ENCODE data around the gene ECPAS. TPM values are rescaled to one million over a fixed set of nuclear protein-coding genes. Genes with fewer than 3 reads are reported as not detected.
"Not testable (repeated sequence)": the region's sequence is repeated elsewhere in the genome, so short reads cannot be mapped to it uniquely, and the experiment has no call there.

ECPAS gene
- total and polyA plus RNA-seq, 2 donors from 2014 or later = 28.1 to 83.7 TPM

DNA sequence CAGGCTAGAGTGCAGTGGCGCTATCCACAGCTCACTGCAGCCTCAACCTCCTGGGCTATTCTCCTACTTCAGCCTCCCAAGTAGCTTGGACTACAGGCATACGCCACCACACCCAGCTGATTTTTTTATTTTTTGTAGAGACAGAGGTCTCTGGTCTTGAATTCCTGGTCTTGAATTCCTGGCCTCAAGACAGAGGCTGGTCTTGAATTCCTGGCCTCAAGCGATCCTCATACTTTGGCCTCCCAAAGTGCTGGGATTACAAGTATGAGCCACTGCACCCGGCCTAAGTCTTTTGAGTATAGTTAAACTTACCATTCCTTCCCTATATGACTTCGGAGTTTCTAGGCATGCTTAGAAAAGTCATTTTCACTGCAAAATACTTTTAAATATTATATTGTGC is 29.4 kb downstream of the ECPAS start:
- Histone ChIP-seq H3K27me3 (ENCODE audit: control insufficient read depth, insufficient read depth, low read length) (no peaks in the 10 kb centered on the region), H3K9ac (ENCODE audit: low read length in 3 of 3) (no peak overlapping the region), H3K36me3 (ENCODE audit: control insufficient read depth in 2 of 3, insufficient read depth in 3 of 3, low read length in 3 of 3) (no peaks in the 10 kb centered on the region), H3K9me3 (ENCODE audit: control insufficient read depth in 2 of 3, insufficient read depth in 1 of 3, low read length in 3 of 3) (no peaks in the 10 kb centered on the region), H3K4me1 (ENCODE audit: control insufficient read depth in 2 of 3, insufficient read depth in 2 of 3, low read depth in 1 of 3, low read length in 3 of 3) (peaks cover 0 to 27% (median 8%) of the 10 kb centered on the region in 3 donors), H3K4me3 (ENCODE audit: low read length in 3 of 3) (no peak overlapping the region), H3K27ac (ENCODE audit: low read depth in 2 of 2, low read length in 2 of 2) (no peak overlapping the region)
- TF ChIP-seq, protein P1, sequence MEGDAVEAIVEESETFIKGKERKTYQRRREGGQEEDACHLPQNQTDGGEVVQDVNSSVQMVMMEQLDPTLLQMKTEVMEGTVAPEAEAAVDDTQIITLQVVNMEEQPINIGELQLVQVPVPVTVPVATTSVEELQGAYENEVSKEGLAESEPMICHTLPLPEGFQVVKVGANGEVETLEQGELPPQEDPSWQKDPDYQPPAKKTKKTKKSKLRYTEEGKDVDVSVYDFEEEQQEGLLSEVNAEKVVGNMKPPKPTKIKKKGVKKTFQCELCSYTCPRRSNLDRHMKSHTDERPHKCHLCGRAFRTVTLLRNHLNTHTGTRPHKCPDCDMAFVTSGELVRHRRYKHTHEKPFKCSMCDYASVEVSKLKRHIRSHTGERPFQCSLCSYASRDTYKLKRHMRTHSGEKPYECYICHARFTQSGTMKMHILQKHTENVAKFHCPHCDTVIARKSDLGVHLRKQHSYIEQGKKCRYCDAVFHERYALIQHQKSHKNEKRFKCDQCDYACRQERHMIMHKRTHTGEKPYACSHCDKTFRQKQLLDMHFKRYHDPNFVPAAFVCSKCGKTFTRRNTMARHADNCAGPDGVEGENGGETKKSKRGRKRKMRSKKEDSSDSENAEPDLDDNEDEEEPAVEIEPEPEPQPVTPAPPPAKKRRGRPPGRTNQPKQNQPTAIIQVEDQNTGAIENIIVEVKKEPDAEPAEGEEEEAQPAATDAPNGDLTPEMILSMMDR (IDR thresholded peaks at IDR 0.05; ENCODE audit: borderline replicate concordance, extremely low read depth, insufficient read depth) = no peak
- no peak for FAIRE-seq
- no peak for DNase-seq
- intact Hi-C loops (cut with DNase I) = no loop called here

DNA sequence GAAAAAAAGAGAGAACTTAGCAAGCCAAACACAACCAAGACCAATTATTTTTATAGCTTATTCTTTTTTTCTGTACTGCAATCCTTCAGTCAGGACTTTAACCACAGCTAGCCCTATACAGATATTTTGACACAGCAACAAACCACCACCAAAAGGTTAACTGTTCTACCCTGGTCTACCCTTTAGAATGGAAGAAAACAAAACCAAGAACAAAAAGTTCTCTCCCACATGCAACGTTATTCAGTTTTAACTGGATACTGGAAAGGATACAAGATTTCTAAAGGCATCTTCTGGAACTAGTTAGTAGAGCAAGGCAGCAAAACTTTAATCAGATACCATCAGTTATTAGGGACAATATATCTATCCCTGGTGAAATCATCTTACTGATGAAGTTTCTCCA is 32.6 kb downstream of the ECPAS start:
- FAIRE-seq = no peak
- Histone ChIP-seq H3K4me1 (ENCODE audit: control insufficient read depth in 2 of 3, insufficient read depth in 2 of 3, low read depth in 1 of 3, low read length in 3 of 3) (peaks cover 0 to 10% (median 3%) of the 10 kb centered on the region in 3 donors), H3K36me3 (ENCODE audit: control insufficient read depth in 2 of 3, insufficient read depth in 3 of 3, low read length in 3 of 3) (no peaks in the 10 kb centered on the region), H3K27me3 (ENCODE audit: control insufficient read depth, insufficient read depth, low read length) (no peaks in the 10 kb centered on the region), H3K4me3 (ENCODE audit: low read length in 3 of 3) (no peak overlapping the region), H3K9ac (ENCODE audit: low read length in 3 of 3) (no peak overlapping the region), H3K9me3 (ENCODE audit: control insufficient read depth in 2 of 3, insufficient read depth in 1 of 3, low read length in 3 of 3) (no peaks in the 10 kb centered on the region), H3K27ac (ENCODE audit: low read depth in 2 of 2, low read length in 2 of 2) (no peak overlapping the region)
- intact Hi-C loops (cut with DNase I) = no loop called here
- DNase-seq = no peak
- TF ChIP-seq, protein P1 (IDR thresholded peaks at IDR 0.05; ENCODE audit: borderline replicate concordance, extremely low read depth, insufficient read depth) = no peak

DNA sequence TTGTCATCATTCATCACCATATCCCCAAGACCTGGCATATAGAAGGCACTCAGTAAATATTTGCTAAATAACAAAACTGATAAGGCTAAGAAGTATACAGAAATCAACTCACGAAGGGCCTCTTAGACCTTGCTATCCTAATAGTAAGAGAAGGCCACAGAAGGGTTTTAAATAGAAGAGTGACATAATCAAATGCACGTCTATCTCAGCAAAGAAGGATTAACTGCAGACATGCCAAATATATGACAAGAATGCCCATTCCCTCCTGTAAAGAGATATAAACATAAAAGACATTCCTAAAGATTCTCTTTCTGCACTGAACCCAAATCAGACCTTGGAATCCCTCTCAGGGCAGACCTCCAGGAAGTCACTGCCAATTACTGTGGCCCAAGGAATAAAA is 34.1 kb downstream of the ECPAS start:
- Histone ChIP-seq H3K36me3 (ENCODE audit: control insufficient read depth in 2 of 3, insufficient read depth in 3 of 3, low read length in 3 of 3) (no peaks in the 10 kb centered on the region), H3K9me3 (ENCODE audit: control insufficient read depth in 2 of 3, insufficient read depth in 1 of 3, low read length in 3 of 3) (no peaks in the 10 kb centered on the region), H3K4me1 (ENCODE audit: control insufficient read depth in 2 of 3, insufficient read depth in 2 of 3, low read depth in 1 of 3, low read length in 3 of 3) (peaks cover 0 to 6% (median 0%) of the 10 kb centered on the region in 3 donors), H3K27ac (ENCODE audit: low read depth in 2 of 2, low read length in 2 of 2) (no peak overlapping the region), H3K27me3 (ENCODE audit: control insufficient read depth, insufficient read depth, low read length) (no peaks in the 10 kb centered on the region), H3K4me3 (ENCODE audit: low read length in 3 of 3) (no peak overlapping the region), H3K9ac (ENCODE audit: low read length in 3 of 3) (no peak overlapping the region)
- DNase-seq = no peak
- intact Hi-C loops (cut with DNase I) = no loop called here
- FAIRE-seq = no peak
- TF ChIP-seq, protein P1 (IDR thresholded peaks at IDR 0.05; ENCODE audit: borderline replicate concordance, extremely low read depth, insufficient read depth) = no peak

DNA sequence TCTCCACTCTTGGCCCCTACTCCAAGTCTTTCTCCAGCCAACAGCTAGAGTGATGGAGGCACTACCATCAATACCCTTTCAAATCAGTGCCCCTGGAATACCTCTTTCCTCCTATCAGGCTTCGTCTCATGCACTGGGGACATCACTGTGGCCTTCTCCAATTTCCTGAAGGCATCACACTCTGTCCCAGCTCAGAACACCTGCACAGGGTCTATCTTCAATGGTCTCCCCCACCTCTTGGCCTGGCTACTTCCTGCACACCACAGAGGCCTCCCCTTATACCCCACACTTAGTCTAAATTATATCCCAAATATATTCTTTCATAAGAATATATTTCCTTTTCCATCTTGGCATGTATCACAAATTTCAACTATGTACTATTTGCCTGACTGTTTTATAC is 34.5 kb downstream of the ECPAS start:
- Histone ChIP-seq H3K27me3 (ENCODE audit: control insufficient read depth, insufficient read depth, low read length) (no peaks in the 10 kb centered on the region), H3K4me3 (ENCODE audit: low read length in 3 of 3) (no peak overlapping the region), H3K9ac (ENCODE audit: low read length in 3 of 3) (no peak overlapping the region), H3K9me3 (ENCODE audit: control insufficient read depth in 2 of 3, insufficient read depth in 1 of 3, low read length in 3 of 3) (no peaks in the 10 kb centered on the region), H3K36me3 (ENCODE audit: control insufficient read depth in 2 of 3, insufficient read depth in 3 of 3, low read length in 3 of 3) (no peaks in the 10 kb centered on the region), H3K4me1 (ENCODE audit: control insufficient read depth in 2 of 3, insufficient read depth in 2 of 3, low read depth in 1 of 3, low read length in 3 of 3) (peaks cover 0 to 6% (median 0%) of the 10 kb centered on the region in 3 donors), H3K27ac (ENCODE audit: low read depth in 2 of 2, low read length in 2 of 2) (no peak overlapping the region)
- FAIRE-seq (no peak), DNase-seq (no peak)
- TF ChIP-seq, protein P1 (IDR thresholded peaks at IDR 0.05; ENCODE audit: borderline replicate concordance, extremely low read depth, insufficient read depth) = no peak
- intact Hi-C loops (cut with DNase I) = no loop called here

DNA sequence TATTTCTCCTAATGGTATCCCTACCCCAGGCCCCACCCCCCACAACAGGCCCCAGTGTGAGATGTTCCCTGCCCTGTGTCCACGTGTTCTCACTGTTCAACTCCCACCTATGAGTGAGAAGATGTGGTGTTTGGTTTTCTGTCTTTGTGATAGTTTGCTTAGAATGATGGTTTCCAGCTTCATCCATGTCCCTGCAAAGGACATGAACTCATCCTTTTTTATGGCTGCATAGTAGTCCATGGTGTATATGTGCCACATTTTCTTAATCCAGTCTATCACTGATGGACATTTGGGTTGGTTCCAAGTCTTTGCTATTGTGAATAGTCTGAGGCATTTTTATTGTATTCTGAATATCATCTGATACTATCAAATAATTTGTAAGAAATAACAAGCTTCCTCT is 38.4 kb downstream of the ECPAS start:
- H3K36me3 ChIP-seq (ENCODE audit: control insufficient read depth in 2 of 3, insufficient read depth in 3 of 3, low read length in 3 of 3); H3K4me1 ChIP-seq (ENCODE audit: control insufficient read depth in 2 of 3, insufficient read depth in 2 of 3, low read depth in 1 of 3, low read length in 3 of 3); H3K9me3 ChIP-seq (ENCODE audit: control insufficient read depth in 2 of 3, insufficient read depth in 1 of 3, low read length in 3 of 3); DNase-seq; FAIRE-seq; H3K27ac ChIP-seq (ENCODE audit: low read depth in 2 of 2, low read length in 2 of 2); intact Hi-C loops (cut with DNase I); H3K27me3 ChIP-seq (ENCODE audit: control insufficient read depth, insufficient read depth, low read length); H3K4me3 ChIP-seq (ENCODE audit: low read length in 3 of 3); H3K9ac ChIP-seq (ENCODE audit: low read length in 3 of 3): not testable (repeated sequence)

All from kidney (tissue), 14 donors.